Gastroesophageal sphincter (tissue), 4 donors: ENCODE results near the gene LIPC. TPM values are rescaled to one million over a fixed set of nuclear protein-coding genes. Genes with fewer than 3 reads are reported as not detected.
A peak's percentile ranks its signal among the peaks of the same experiment; 100 is the strongest.

ENCODE experiments used
- ATAC-seq: fragments of 150-250 bp; one replicate; pipeline ENCODE4 v1.9.1; 2016; ENCODE audit warnings: mild to moderate bottlenecking, moderate library complexity
- H3K27ac ChIP-seq, 4 donors: fragments of 200-600 bp; sonication (generic) in 3 of 4; 1 replicate in 3 of 4; 2 replicates in 1 of 4; pipeline ENCODE4 v1.5.1; 2016 to 2019
- H3K27me3 ChIP-seq: fragments of 200-600 bp; sonication (generic); one replicate; pipeline ENCODE4 v1.5.1; 2019
- H3K36me3 ChIP-seq, 2 donors: fragments of 200-600 bp; sonication (generic); one replicate each; pipeline ENCODE4 v1.5.1; 2019; ENCODE audit warnings: control low read depth in 1 of 2
- H3K4me1 ChIP-seq, 3 donors: fragments of 200-600 bp; sonication (generic); 1 replicate in 2 of 3; 2 replicates in 1 of 3; pipeline ENCODE4 v1.5.1; 2016 to 2019; ENCODE audit warnings: control low read depth in 2 of 3
- H3K4me3 ChIP-seq, 2 donors: fragments of 200-600 bp; sonication (generic); one replicate each; pipeline ENCODE4 v1.5.1; 2019; ENCODE audit warnings: mild to moderate bottlenecking in 1 of 2, moderate library complexity in 1 of 2
- H3K9me3 ChIP-seq, 3 donors: fragments of 200-600 bp; sonication (generic); one replicate each; pipeline ENCODE4 v1.5.1; 2017 to 2019; ENCODE audit warnings: control low read depth in 2 of 3
- CTCF ChIP-seq, 4 experiments: fragments of 200-600 bp in 2 of 4; fragments of 450-650 bp in 2 of 4; sonication (generic) in 1 of 4; IDR thresholded peaks; one replicate each; pipeline ENCODE4 v1.5.1; 2017 to 2019; ENCODE audit warnings: antibody characterized with exemption in 4 of 4, mild to moderate bottlenecking in 2 of 4, moderate library complexity in 2 of 4
- EP300 ChIP-seq: sonication (generic); formaldehyde crosslinking; IDR thresholded peaks from one replicate; pipeline ENCODE4 v1.6.1; 2017; ENCODE audit warnings: antibody characterized with exemption, mild to moderate bottlenecking
- POLR2A ChIP-seq, 2 donors: fragments of 450-650 bp; IDR thresholded peaks; one replicate each; pipeline ENCODE4 v1.6.1; 2017; ENCODE audit warnings: antibody characterized with exemption in 2 of 2, mild to moderate bottlenecking in 2 of 2, moderate library complexity in 1 of 2
- POLR2AphosphoS5 ChIP-seq: sonication (generic); formaldehyde crosslinking; IDR thresholded peaks from one replicate; pipeline ENCODE4 v1.6.1; 2017; ENCODE audit warnings: antibody characterized with exemption
- WGBS, 2 donors: methylation state at CpG; one replicate each; pipeline ENCODE4 v1.1.5; 2018; ENCODE audit warnings: low coverage in 1 of 2; 5-methylcytosine and 5-hydroxymethylcytosine counted together
- total RNA-seq, 4 donors: library from RNA; depleted of rRNA; stranded (reverse); fragments of >200 nt; gene quantifications; one replicate each; pipeline ENCODE4 v1.1.0, GENCODE V29; 2016

Gene LIPC
- total RNA-seq, 4 donors from 2014 or later = 0.32 to 0.50 TPM; not detected in 2

- H3K4me3 ChIP-seq = no peak overlapping the region
- peaks cover 0 to 14% (median 3%) of the 10 kb centered on the region in 3 donors for H3K4me1 ChIP-seq
- 55 to 82% methylated on average over 6 to 7 of the region's 7 CpGs for WGBS, 2 donors
- H3K27ac ChIP-seq = no peak overlapping the region
- H3K36me3 ChIP-seq = no peaks in the 10 kb centered on the region
- TF ChIP-seq POLR2A (IDR thresholded peaks at IDR 0.05) = no peak
- TF ChIP-seq EP300 = no peak
- no peak for TF ChIP-seq CTCF (IDR thresholded peaks at IDR 0.05)
- no peak for TF ChIP-seq POLR2AphosphoS5
- no peak for ATAC-seq
- no peaks in the 10 kb centered on the region for H3K9me3 ChIP-seq
- H3K27me3 ChIP-seq = no peaks in the 10 kb centered on the region
These were observed 25.7 kb downstream of the LIPC start for GRCh38 chr15:58457466-58457965.

GRCh38 chr15:58458076-58458475, 26.3 kb downstream of the LIPC start:
- WGBS, 2 donors = 55 to 59% methylated on average over 3 of the region's 3 CpGs
- Histone ChIP-seq H3K9me3 (no peaks in the 10 kb centered on the region), H3K4me1 (peaks cover 0 to 14% (median 3%) of the 10 kb centered on the region in 3 donors), H3K27ac (no peak overlapping the region), H3K4me3 (no peak overlapping the region), H3K36me3 (no peaks in the 10 kb centered on the region), H3K27me3 (no peaks in the 10 kb centered on the region)
- TF ChIP-seq POLR2A (IDR thresholded peaks at IDR 0.05) (no peak), CTCF (IDR thresholded peaks at IDR 0.05) (no peak), POLR2AphosphoS5 (no peak), EP300 (no peak)
- peak; percentile 29 for ATAC-seq

GRCh38 chr15:58459045-58459444, 27.3 kb downstream of the LIPC start:
- no peaks in the 10 kb centered on the region for H3K27me3 ChIP-seq
- 81% methylated on average over 2 of the region's 2 CpGs; no CpG with 5 or more reads in 1 of the 2 donors for WGBS, 2 donors
- ATAC-seq = no peak
- TF ChIP-seq CTCF (IDR thresholded peaks at IDR 0.05) (no peak), POLR2A (IDR thresholded peaks at IDR 0.05) (no peak), POLR2AphosphoS5 (no peak), EP300 (no peak)
- no peak overlapping the region for H3K4me3 ChIP-seq
- no peaks in the 10 kb centered on the region for H3K36me3 ChIP-seq
- peaks cover 0 to 14% (median 3%) of the 10 kb centered on the region in 3 donors for H3K4me1 ChIP-seq
- H3K9me3 ChIP-seq = no peaks in the 10 kb centered on the region
- peak overlapping the region in 1 of 4 donors; percentile 28 for H3K27ac ChIP-seq

- peak; percentile 73 for ATAC-seq
- H3K4me3 ChIP-seq = no peak overlapping the region
- H3K36me3 ChIP-seq = no peaks in the 10 kb centered on the region
- peak overlapping the region in 3 of 4 donors; percentile 43 to 54 (median 48) for H3K27ac ChIP-seq
- H3K27me3 ChIP-seq = no peaks in the 10 kb centered on the region
- 77% methylated on average over 3 of the region's 10 CpGs; no CpG with 5 or more reads in 1 of the 2 donors for whole genome bisulfite sequencing, 2 donors
- no peaks in the 10 kb centered on the region for H3K9me3 ChIP-seq
- H3K4me1 ChIP-seq = peaks cover 0 to 14% (median 3%) of the 10 kb centered on the region in 3 donors
- no peak for TF ChIP-seq EP300
- no peak for TF ChIP-seq CTCF (IDR thresholded peaks at IDR 0.05)
- no peak for TF ChIP-seq POLR2AphosphoS5
- no peak for TF ChIP-seq POLR2A (IDR thresholded peaks at IDR 0.05)
These were observed 27.8 kb downstream of the LIPC start for GRCh38 chr15:58459560-58459959.

- no peak for ATAC-seq
- Histone ChIP-seq H3K36me3 (no peaks in the 10 kb centered on the region), H3K27me3 (no peaks in the 10 kb centered on the region), H3K27ac (peak overlapping the region in 3 of 4 donors; percentile 43 to 54 (median 48)), H3K4me3 (no peak overlapping the region), H3K4me1 (peaks cover 0 to 14% (median 3%) of the 10 kb centered on the region in 3 donors), H3K9me3 (no peaks in the 10 kb centered on the region)
- WGBS, 2 donors = 80 to 84% methylated on average over 4 to 9 of the region's 10 CpGs
- no peak for TF ChIP-seq EP300
- no peak for TF ChIP-seq CTCF (IDR thresholded peaks at IDR 0.05)
- no peak for TF ChIP-seq POLR2AphosphoS5
- TF ChIP-seq POLR2A (IDR thresholded peaks at IDR 0.05) = no peak
These were observed 28.5 kb downstream of the LIPC start for GRCh38 chr15:58460116-58460790.
